Pulmonary artery endothelial cell (primary cell): ENCODE data around the gene OLFML3. TPM values are rescaled to one million over a fixed set of nuclear protein-coding genes. Genes with fewer than 3 reads are reported as not detected.

Experiments used
- DNase-seq: peaks from one replicate; pipeline ENCODE4 v3.0.0-alpha.2; 2011; ENCODE audit warnings: low read depth, low spot score
- total RNA-seq: library from RNA; depleted of rRNA; stranded (reverse); fragments of >200 nt; gene quantifications from 2 replicates; pipeline ENCODE4 v1.2.3, GENCODE V29; 2014

OLFML3 gene
- total RNA-seq, 1 donor from 2014 or later: 0.86 TPM

- no peak for DNase-seq
Measured at GRCh38 chr1:114025609-114026401, 46.5 kb downstream of the OLFML3 start.

DNA sequence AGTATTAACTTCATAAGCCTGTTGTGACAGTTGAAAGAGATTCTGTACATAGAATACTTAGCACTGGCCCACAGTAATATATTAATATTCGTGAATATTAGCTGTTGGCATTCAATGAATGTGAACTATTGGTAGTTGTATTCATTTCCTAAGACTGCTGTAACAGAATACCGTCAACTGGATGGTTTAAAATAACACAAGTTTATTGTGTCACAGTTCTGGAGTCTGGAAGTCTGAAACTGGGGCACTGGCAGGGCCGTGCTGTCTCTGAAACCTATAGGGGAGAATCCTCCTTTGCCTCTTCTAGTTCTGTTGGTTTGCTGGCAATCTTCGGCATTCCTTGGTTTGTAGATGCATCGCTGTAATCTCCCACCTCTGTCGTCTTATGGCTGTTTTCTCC is 47.5 kb downstream of the OLFML3 start:
- no peak for DNase-seq

Other genes starting within 250 kb of the OLFML3 start
- gene PHTF1, start 220.0 kb upstream of the OLFML3 start, total RNA-seq: 39.8 and 59.7 TPM in 2 replicates
- gene RSBN1, start 167.0 kb upstream of the OLFML3 start, total RNA-seq: 9.1 and 11.9 TPM in 2 replicates
- 0.63 and 3.2 TPM in 2 replicates for gene PTPN22, start 107.8 kb upstream of the OLFML3 start, total RNA-seq
- 0.11 and 0.26 TPM in 2 replicates for gene BCL2L15, start 91.9 kb upstream of the OLFML3 start, total RNA-seq
- gene AP4B1, start 74.7 kb upstream of the OLFML3 start, total RNA-seq: 25.1 and 29.3 TPM in 2 replicates
- gene DCLRE1B, start 74.1 kb upstream of the OLFML3 start, total RNA-seq: 3.4 and 3.9 TPM in 2 replicates
- gene HIPK1, start 50.1 kb upstream of the OLFML3 start, total RNA-seq: 34.8 and 42.7 TPM in 2 replicates
- gene SYT6, start 174.4 kb downstream of the OLFML3 start, total RNA-seq: not detected in 2 replicates